Spleen (tissue), 7 donors: Measurements from ENCODE around the gene SLC46A2.

Source experiments
- CTCF ChIP-seq, 11 experiments: fragments of 200-600 bp in 7 of 11; fragments of 450-650 bp in 4 of 11; sonication (generic) in 4 of 11; IDR thresholded peaks in 8 of 11; conservative IDR thresholded peaks in 3 of 11; 1 replicate in 7 of 11; 2 replicates in 4 of 11; pipeline versions ENCODE4 v1.4.0 to v1.8.0; 2016 to 2021; ENCODE audit warnings: antibody characterized with exemption in 11 of 11, inconsistent platforms in 4 of 11, mild to moderate bottlenecking in 1 of 11
- POLR2A ChIP-seq, 3 donors: fragments of 450-650 bp; IDR thresholded peaks; one replicate each; pipeline ENCODE4 v1.5.1; 2017; ENCODE audit warnings: antibody characterized with exemption in 3 of 3, mild to moderate bottlenecking in 1 of 3
- donor health status: DM: no; HTN: no; CAD: no; lungs with moderate emphysema.
- donor health status: DM: no; HTN: no; CAD: no.
- donor health status: DM: no; HTN: no; CAD: no.

GRCh38 chr9:112886351-112886750 lies 4.3 kb downstream of the SLC46A2 start:
- TF ChIP-seq CTCF (IDR thresholded peaks at IDR 0.05 in 8 of 11, conservative IDR thresholded peaks at IDR 0.05 in 3 of 11), result no peak
- no peak for TF ChIP-seq POLR2A (IDR thresholded peaks at IDR 0.05)
